GM12878 (cell line): ENCODE data around the gene GPR18. TPM values are rescaled to one million over a fixed set of nuclear protein-coding genes. Genes with fewer than 3 reads are reported as not detected.

Experiments
- ATAC-seq: fragments of 200-7000 bp; cut with Tn5 transposase; 3 replicates; pipeline ENCODE4 v1.9.1; 2020; ENCODE audit warnings: mild to moderate bottlenecking, moderate library complexity
- BruUV-seq: library from RNA; stranded (reverse); fragments of 400-500 nt; replicated peaks from 2 replicates; lab custom pipeline; 2021; lab: Mats Ljungman, UMichigan
- CTCF ChIA-PET: fragments of 300-600 bp; sonication (Branson Sonifier 250); formaldehyde crosslinking; extraction: SDS; loops from one replicate; lab custom pipeline; 2021; ENCODE audit warnings: inconsistent platforms; lab: Yijun Ruan, JAX
- POLR2A ChIA-PET: fragments of 350-600 bp; formaldehyde crosslinking; extraction: SDS; loops from one replicate; lab custom pipeline; 2021; ENCODE audit warnings: inconsistent platforms; lab: Charles Lee
- RAD21 ChIA-PET: fragments of 300-600 bp; sonication (Branson Sonifier 250); formaldehyde crosslinking; loops from one replicate; lab custom pipeline; 2023; ENCODE audit warnings: antibody characterized with exemption; ENCODE audit not compliant: unreplicated experiment; lab: Charles Lee
- SMC1A ChIA-PET: fragments of 300-600 bp; sonication (Branson Sonifier 250); formaldehyde crosslinking; loops from one replicate; lab custom pipeline; 2023; ENCODE audit not compliant: unreplicated experiment, uncharacterized antibody; lab: Charles Lee
- DNase-seq: peaks from one replicate; pipeline ENCODE4 v3.0.0-alpha.2; 2011; ENCODE audit warnings: low read depth, low spot score
- FAIRE-seq: peaks from 3 replicates; lab custom pipeline; 2011; peaks lifted over from hg19 to GRCh38; lab: Jason Lieb, UNC
- H2AFZ ChIP-seq: 2 replicates; pipeline ENCODE4 v1.6.0; 2011; ENCODE audit warnings: low read depth, low read length, control low read depth; ENCODE audit not compliant: control insufficient read depth
- H3K27ac ChIP-seq: 2 replicates; pipeline ENCODE4 v1.5.1; 2011; ENCODE audit warnings: control low read depth; ENCODE audit not compliant: control insufficient read depth, insufficient read depth
- H3K27me3 ChIP-seq, 2 experiments: replicated peaks in 1 of 2; 2 replicates each; pipeline versions ENCODE4 v1.6.0 to v1.6.1; 2011; ENCODE audit warnings: low read length in 1 of 2; ENCODE audit not compliant: control insufficient read depth in 2 of 2, insufficient read depth in 2 of 2
- H3K36me3 ChIP-seq, 2 experiments: 2 replicates each; pipeline ENCODE4 v1.5.1; 2011; ENCODE audit warnings: low read length in 1 of 2; ENCODE audit not compliant: control insufficient read depth in 2 of 2, insufficient read depth in 2 of 2
- H3K4me1 ChIP-seq: 2 replicates; pipeline ENCODE4 v1.6.1; 2011; ENCODE audit warnings: mild to moderate bottlenecking, low read length, moderate library complexity, mixed read lengths; ENCODE audit not compliant: control insufficient read depth, insufficient read depth
- H3K4me2 ChIP-seq: 2 replicates; pipeline ENCODE4 v1.6.0; 2011; ENCODE audit warnings: control low read depth; ENCODE audit not compliant: control insufficient read depth, insufficient read depth
- H3K4me3 ChIP-seq: fragments of 200-600 bp; sonication (generic); 2 replicates; pipeline ENCODE4 v1.5.1; 2016
- H3K79me2 ChIP-seq: 2 replicates; pipeline ENCODE4 v1.6.0; 2011; ENCODE audit warnings: low read length; ENCODE audit not compliant: control insufficient read depth, insufficient read depth
- H3K9ac ChIP-seq: 2 replicates; pipeline ENCODE4 v1.8.0; 2011; ENCODE audit warnings: low read length, control low read depth, mixed read lengths; ENCODE audit not compliant: control insufficient read depth, insufficient read depth
- H3K9me3 ChIP-seq: replicated peaks from 3 replicates; pipeline ENCODE4 v1.5.1; 2011; ENCODE audit warnings: mild to moderate bottlenecking, low read length; ENCODE audit not compliant: control insufficient read depth, insufficient read depth
- H4K20me1 ChIP-seq: 2 replicates; pipeline ENCODE4 v1.6.0; 2011; ENCODE audit not compliant: control insufficient read depth, insufficient read depth
- BHLHE40 ChIP-seq, 2 experiments: fragments of 450-650 bp in 1 of 2; IDR thresholded peaks; 2 replicates each; pipeline ENCODE4 v1.6.1; 2011 to 2017; ENCODE audit warnings: low read depth in 2 of 2, borderline replicate concordance in 1 of 2, improper control_type of control experiment in 1 of 2, low read length in 1 of 2, mild to moderate bottlenecking in 1 of 2
- CBFB ChIP-seq: IDR thresholded peaks from 2 replicates; pipeline ENCODE4 v1.6.1; 2016; ENCODE audit warnings: antibody characterized with exemption, low read depth
- CBX5 ChIP-seq: sonication (generic); IDR thresholded peaks from 2 replicates; pipeline ENCODE4 v1.6.1; 2016; ENCODE audit warnings: low read depth, moderate library complexity, mild to moderate bottlenecking, inconsistent platforms
- CEBPB ChIP-seq, 2 experiments: fragments of 150-350 bp in 1 of 2; IDR thresholded peaks; 2 replicates each; pipeline ENCODE4 v1.6.1; 2012 to 2014; ENCODE audit warnings: low read depth in 2 of 2, low read length in 2 of 2, borderline replicate concordance in 1 of 2, inconsistent platforms in 1 of 2
- DPF2 ChIP-seq: fragments of 450-650 bp; IDR thresholded peaks from 2 replicates; pipeline ENCODE4 v1.6.1; 2017; ENCODE audit warnings: mild to moderate bottlenecking
- EP300 ChIP-seq, 2 experiments: fragments of 150-350 bp in 1 of 2; IDR thresholded peaks; 2 replicates each; pipeline ENCODE4 v1.6.1; 2011 to 2012; ENCODE audit warnings: low read depth in 2 of 2, low read length in 2 of 2, borderline replicate concordance in 1 of 2, improper control_type of control experiment in 1 of 2, inconsistent platforms in 1 of 2; ENCODE audit not compliant: control insufficient read depth in 1 of 2
- GABPA ChIP-seq: IDR thresholded peaks from 2 replicates; pipeline ENCODE4 v1.6.1; 2014; ENCODE audit warnings: antibody characterized with exemption, low read depth, mild to moderate bottlenecking, inconsistent platforms
- GATAD2B ChIP-seq: fragments of 450-650 bp; conservative IDR thresholded peaks from 2 replicates; pipeline ENCODE4 v1.6.1; 2017; ENCODE audit warnings: low read depth, mild to moderate bottlenecking, moderate library complexity
- HDAC2 ChIP-seq: fragments of 200-600 bp; sonication (generic); IDR thresholded peaks from 2 replicates; pipeline ENCODE4 v1.6.1; 2017
- IRF4 ChIP-seq: IDR thresholded peaks from 2 replicates; pipeline ENCODE4 v1.6.1; 2011; ENCODE audit warnings: low read depth, low read length
- JUNB ChIP-seq: IDR thresholded peaks from 2 replicates; pipeline ENCODE4 v1.6.1; 2016; ENCODE audit warnings: antibody characterized with exemption, mild to moderate bottlenecking
- MEF2A ChIP-seq: IDR thresholded peaks from 2 replicates; pipeline ENCODE4 v1.6.1; 2011; ENCODE audit warnings: low read depth, mild to moderate bottlenecking, low read length, moderate library complexity; ENCODE audit not compliant: insufficient read depth
- MTA2 ChIP-seq: fragments of 450-650 bp; IDR thresholded peaks from 2 replicates; pipeline ENCODE4 v1.6.1; 2016; ENCODE audit warnings: low read depth, mild to moderate bottlenecking, moderate library complexity
- MXI1 ChIP-seq: fragments of 150-350 bp; IDR thresholded peaks from 2 replicates; pipeline ENCODE4 v1.6.1; 2011; ENCODE audit warnings: low read depth, mild to moderate bottlenecking, inconsistent platforms, low read length, improper control_type of control experiment
- NR2F1 ChIP-seq: fragments of 450-650 bp; conservative IDR thresholded peaks from 2 replicates; pipeline ENCODE4 v1.6.1; 2017; ENCODE audit warnings: mild to moderate bottlenecking
- POU2F2 ChIP-seq: IDR thresholded peaks from 3 replicates; pipeline ENCODE4 v1.6.1; 2011; ENCODE audit warnings: low read depth, mild to moderate bottlenecking, low read length, borderline replicate concordance
- RELB ChIP-seq: fragments of 450-650 bp; IDR thresholded peaks from 2 replicates; pipeline ENCODE4 v1.6.1; 2017; ENCODE audit warnings: low read depth, mild to moderate bottlenecking, moderate library complexity
- SUZ12 ChIP-seq: fragments of 200-600 bp; sonication (generic); IDR thresholded peaks from one replicate; pipeline ENCODE4 v1.6.1; 2018; ENCODE audit warnings: antibody characterized with exemption, mild to moderate bottlenecking; ENCODE audit not compliant: unreplicated experiment
- YY1 ChIP-seq: IDR thresholded peaks from 2 replicates; pipeline ENCODE4 v1.6.1; 2011; ENCODE audit warnings: low read depth, mild to moderate bottlenecking, low read length
- WGBS: methylation state at CpG from one replicate; pipeline ENCODE4 v1.1.6; 2016; ENCODE audit warnings: low lambda C conversion rate; ENCODE audit not compliant: insufficient replicate concordance, insufficient coverage; ENCODE audit errors: missing lambda C conversion rate; 5-methylcytosine and 5-hydroxymethylcytosine counted together
- in situ Hi-C: fragments of 300-500 bp; cut with MboI; formaldehyde crosslinking; loops from 9 replicates; pipeline ENCODE4 v1.14.3; 2018; ENCODE audit warnings: mixed read lengths
- intact Hi-C: fragments of 100-400 bp; cut with micrococcal nuclease; formaldehyde crosslinking; loops from one replicate; pipeline ENCODE4 v1.14.2; 2022; ENCODE audit not compliant: unreplicated experiment
- polyA plus RNA-seq, 11 experiments: library from polyadenylated mRNA; depleted of rRNA in 4 of 11; unstranded in 6 of 11; stranded (reverse) in 5 of 11; fragments of >200 nt; fragmentation: Nextera tagmentation in 4 of 11; fragmentation: Illumina TruSeq in 1 of 11; extraction: Ambion mirVana in 4 of 11; extraction: Trizol in 1 of 11; gene quantifications; 1 replicate in 1 of 11; 2 replicates in 10 of 11; pipeline versions ENCODE4 v1.2.1 to v1.2.3, GENCODE V29; 2011 to 2016; ENCODE audit warnings: inconsistent platforms in 2 of 11, missing spikeins in 2 of 11, low read depth in 1 of 11
- total RNA-seq, 4 experiments: library from RNA; depleted of rRNA in 3 of 4; stranded (reverse); fragments of >200 nt in 3 of 4; fragmentation: Illumina TruSeq in 1 of 4; extraction: Trizol in 1 of 4; gene quantifications; 2 replicates each; pipeline versions ENCODE4 v1.2.1 to v1.2.3, GENCODE V29; 2013 to 2021

GPR18 gene
- total and polyA plus RNA-seq, 10 of the 15 experiments (the other 5 are each of a cell fraction or from before 2014, with no cell fraction given), result 3.3 to 12.9 (median 5.2) TPM

DNA sequence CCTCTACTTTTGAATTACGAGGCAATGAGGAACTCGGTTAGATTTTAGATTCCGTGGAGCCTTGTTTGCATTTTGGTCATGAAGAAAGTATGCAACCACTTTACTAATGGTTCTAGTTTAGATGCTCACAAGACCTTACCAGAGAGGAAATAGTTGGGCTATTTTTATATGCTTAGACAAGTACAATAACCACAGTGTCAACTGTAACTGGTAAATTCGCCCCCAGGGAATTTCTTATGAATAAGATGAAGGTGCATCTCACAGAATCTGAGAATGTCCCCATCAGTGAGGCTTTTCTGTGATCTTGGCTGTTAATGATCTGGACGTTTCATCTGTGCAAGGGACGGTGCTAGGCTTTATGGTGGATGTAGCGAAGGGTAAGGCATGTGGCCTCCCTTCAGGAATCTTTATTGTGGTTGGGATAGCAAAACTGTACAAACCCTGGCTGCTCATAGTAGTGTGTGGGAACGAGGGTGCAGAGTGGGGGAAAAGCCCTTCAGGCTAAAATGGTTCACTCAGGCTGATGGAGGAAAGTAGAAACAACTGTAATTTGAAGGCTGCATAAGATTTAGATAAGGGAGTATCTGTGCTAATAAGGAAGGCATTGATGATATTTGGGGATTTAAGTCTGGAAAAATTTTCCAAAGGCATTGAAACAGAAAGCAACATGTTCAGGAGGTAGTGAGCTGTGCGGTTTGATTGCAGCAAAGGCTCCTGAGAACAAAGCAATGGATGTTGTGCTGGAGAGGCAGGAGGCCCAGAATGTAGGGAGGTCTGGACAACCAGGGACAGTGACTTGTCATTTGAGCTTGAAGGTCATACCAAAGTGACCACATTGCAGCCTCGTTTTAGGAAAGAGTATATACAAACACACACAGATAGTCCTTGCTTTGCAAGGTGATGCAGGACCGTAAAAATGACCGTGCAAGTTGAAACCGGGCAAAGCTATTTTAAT is 29.2 kb downstream of the GPR18 start:
- POLR2A ChIA-PET, result interaction anchor here (1.0 to 1.7 kb wide), 3 partner anchors 23 to 27 kb away, joined by 4 to 6 read pairs (median 4); no protein-coding TSS in a partner anchor
- peaks cover 4% of the 10 kb centered on the region; the same call in 1 of the 2 replicates for H4K20me1 ChIP-seq
- TF ChIP-seq GABPA (0 out of 2 replicates have a peak, but pooled peaks have one; percentile 26), POU2F2 (peak; percentile 83; the same call in 1 of the 3 replicates), IRF4 (peak; percentile 56), NR2F1 (peak; percentile 90), JUNB (peak; percentile 85), CBFB (peak; percentile 92), CBX5 (peak; percentile 69; the same call in 1 of the 2 replicates), EP300 (IDR thresholded peaks at IDR 0.05; ENCODE audit: borderline replicate concordance in 1 of 2, control insufficient read depth in 1 of 2, low read depth in 2 of 2, low read length in 2 of 2) (peak; percentile 93 to 96), MXI1 (0 out of 2 replicates have a peak, but pooled peaks have one; percentile 11), BHLHE40 (IDR thresholded peaks at IDR 0.05; ENCODE audit: borderline replicate concordance in 1 of 2, low read depth in 2 of 2, low read length in 1 of 2) (peak; percentile 96 to 99), HDAC2 (no peak), GATAD2B (peak; percentile 94), MTA2 (peak; percentile 98), MEF2A (peak; percentile 99), YY1 (0 out of 2 replicates have a peak, but pooled peaks have one; percentile 9), DPF2 (peak; percentile 95), RELB (peak; percentile 92), CEBPB (IDR thresholded peaks at IDR 0.05; ENCODE audit: borderline replicate concordance in 1 of 2, low read depth in 2 of 2, low read length in 2 of 2) (peak in 1 of 2 experiments; percentile 94; a peak in 1 of 4 replicates), SUZ12 (no peak)

More for the DNA sequence above, 29.2 kb downstream of the GPR18 start:
- peak; percentile 91 for DNase-seq
- Histone ChIP-seq H3K4me3 (peak overlapping the region; percentile 42; the same call in 1 of the 2 replicates), H3K27me3 (no peaks in the 10 kb centered on the region), H3K36me3 (no peaks in the 10 kb centered on the region), H3K27ac (peak overlapping the region; percentile 87), H3K9me3 (no peaks in the 10 kb centered on the region; the same call in 2 of the 3 replicates), H3K4me2 (peak overlapping the region; percentile 89), H3K79me2 (peaks cover 56% of the 10 kb centered on the region), H3K4me1 (peaks cover 49% of the 10 kb centered on the region), H3K9ac (peak overlapping the region; percentile 58), H2AFZ (no peak overlapping the region)
- ChIA-PET SMC1A (interaction anchor here (0.9 to 6.5 kb wide), 11 partner anchors 10 to 208 kb away, joined by 3 to 69 read pairs (median 5); partner anchors contain the start of genes GPR18 and UBAC2), RAD21 (interaction anchor here (0.6 to 5.1 kb wide), 6 partner anchors 10 to 303 kb away, joined by 3 to 37 read pairs (median 4); partner anchors contain the start of gene GPR18), CTCF (interaction anchor here (0.8 to 1.6 kb wide), 5 partner anchors 9 to 27 kb away, joined by 3 to 4 read pairs (median 4); no protein-coding TSS in a partner anchor)
- FAIRE-seq, result peak; percentile 89
- WGBS, result 23% methylated on average over 13 of the region's 13 CpGs
- peak; percentile 90 for ATAC-seq
- BruUV-seq, result no TSS peak
- intact Hi-C loops, result loop anchor here (2.0 kb wide), 2 partner anchors 28 to 30 kb away; partner anchors contain the start of genes GPR18 and UBAC2
- in situ Hi-C loops, result no loop called here
